ENCODE measurements around the gene NFYA. TPM values are rescaled to one million over a fixed set of nuclear protein-coding genes. Genes with fewer than 3 reads are reported as not detected.

The NFYA gene
- total and polyA plus RNA-seq, 2 of the 13 experiments (the other 11 are each of a cell fraction or from before 2014, with no cell fraction given) = 16.0 to 22.9 TPM

GRCh38 chr6:41063884-41064285, 8.9 kb upstream of the NFYA start:
- Histone ChIP-seq H3K4me1 (ENCODE audit: insufficient read depth, low read length) (peaks cover 59% of the 10 kb centered on the region), H3K4me3 (replicated peaks in 1 of 3; ENCODE audit: insufficient read depth in 1 of 3, low read depth in 2 of 3, low read length in 3 of 3) (no peak overlapping the region; a peak in 1 of 6 replicates), H2AFZ (ENCODE audit: low read length) (no peak overlapping the region), H3K36me3 (replicated peaks in 1 of 2; ENCODE audit: control insufficient read depth in 1 of 2, insufficient read depth in 2 of 2, low read length in 2 of 2) (peaks cover 6 to 20% of the 10 kb centered on the region in 2 experiments), H3K9me3 (ENCODE audit: low read length) (no peaks in the 10 kb centered on the region), H3K9ac (ENCODE audit: insufficient read depth, low read depth, low read length) (peak overlapping the region; percentile 28; the same call in 1 of the 2 replicates), H4K20me1 (ENCODE audit: insufficient read depth, low read length) (no peaks in the 10 kb centered on the region), H3K4me2 (ENCODE audit: low read depth, low read length) (peak overlapping the region; percentile 59), H3K27me3 (ENCODE audit: control insufficient read depth in 1 of 2, insufficient read depth in 2 of 2, low read length in 2 of 2) (no peaks in the 10 kb centered on the region), H3K27ac (ENCODE audit: extremely low read length, insufficient read depth, low read length) (peak overlapping the region; percentile 75), H3K79me2 (ENCODE audit: insufficient read depth, low read length) (no peaks in the 10 kb centered on the region)
- peak; percentile 92 for FAIRE-seq
- POLR2A ChIA-PET = interaction anchor here (0.8 to 2.7 kb wide), 11 partner anchors 9 to 167 kb away, joined by 3 to 44 read pairs (median 8); partner anchors contain the start of genes APOBEC2, NFYA, OARD1 and TSPO2
- BruUV-seq (replicated peaks) = no TSS peak
- peak; percentile 97 for DNase-seq (ENCODE audit: low spot score)
- WGBS (ENCODE audit: low lambda C conversion rate) = 0% methylated on average over 2 of the region's 2 CpGs
- intact Hi-C loops (cut with micrococcal nuclease; ENCODE audit: unreplicated experiment) = loop anchor here (10.0 kb wide), 1 partner anchor 739 kb away; no protein-coding TSS in a partner anchor
- ATAC-seq = peak; percentile 86
- in situ Hi-C loops (cut with HindIII; ENCODE audit: extremely low pct_ligation_motif_present, low pct_unique_long_range_greater_than_20kb) = no loop called here
- CTCF ChIA-PET (ENCODE audit: low intra/inter-chr PET ratio, low total read pairs) = interaction anchor here (4.1 to 5.3 kb wide), 3 partner anchors 25 to 57 kb away, joined by 25 to 56 read pairs (median 41); partner anchors contain the start of gene UNC5CL
- no peak for TF ChIP-seq ZBTB1 (CRISPR knock-in tag; IDR thresholded peaks at IDR 0.05; ENCODE audit: borderline replicate concordance)
- TF ChIP-seq THAP9 (CRISPR knock-in tag; IDR thresholded peaks at IDR 0.05; ENCODE audit: borderline replicate concordance) = no peak
- peak; percentile 52; the same call in 1 of the 2 replicates for TF ChIP-seq ATF2 (CRISPR knock-in tag; IDR thresholded peaks at IDR 0.05)
- TF ChIP-seq TFE3 (CRISPR knock-in tag; IDR thresholded peaks at IDR 0.05) = peak; percentile 27; the same call in 1 of the 2 replicates
- TF ChIP-seq CERS6 (CRISPR knock-in tag; IDR thresholded peaks at IDR 0.05) = no peak
- TF ChIP-seq, protein P1, sequence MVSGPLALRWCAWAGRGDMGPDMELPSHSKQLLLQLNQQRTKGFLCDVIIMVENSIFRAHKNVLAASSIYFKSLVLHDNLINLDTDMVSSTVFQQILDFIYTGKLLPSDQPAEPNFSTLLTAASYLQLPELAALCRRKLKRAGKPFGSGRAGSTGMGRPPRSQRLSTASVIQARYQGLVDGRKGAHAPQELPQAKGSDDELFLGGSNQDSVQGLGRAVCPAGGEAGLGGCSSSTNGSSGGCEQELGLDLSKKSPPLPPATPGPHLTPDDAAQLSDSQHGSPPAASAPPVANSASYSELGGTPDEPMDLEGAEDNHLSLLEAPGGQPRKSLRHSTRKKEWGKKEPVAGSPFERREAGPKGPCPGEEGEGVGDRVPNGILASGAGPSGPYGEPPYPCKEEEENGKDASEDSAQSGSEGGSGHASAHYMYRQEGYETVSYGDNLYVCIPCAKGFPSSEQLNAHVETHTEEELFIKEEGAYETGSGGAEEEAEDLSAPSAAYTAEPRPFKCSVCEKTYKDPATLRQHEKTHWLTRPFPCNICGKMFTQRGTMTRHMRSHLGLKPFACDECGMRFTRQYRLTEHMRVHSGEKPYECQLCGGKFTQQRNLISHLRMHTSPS (CRISPR knock-in tag; IDR thresholded peaks at IDR 0.05; ENCODE audit: low read depth) = peak; percentile 59; the same call in 1 of the 2 replicates
- TF ChIP-seq PHF20 (CRISPR knock-in tag; IDR thresholded peaks at IDR 0.05) = no peak
- TF ChIP-seq FOXJ3 (CRISPR knock-in tag; IDR thresholded peaks at IDR 0.05; ENCODE audit: borderline replicate concordance) = peak; percentile 53; the same call in 1 of the 2 replicates
- TF ChIP-seq MXD4 (CRISPR knock-in tag; IDR thresholded peaks at IDR 0.05) = 0 out of 2 replicates have a peak, but pooled peaks have one; percentile 28
- no peak for TF ChIP-seq ZNF570 (CRISPR knock-in tag; IDR thresholded peaks at IDR 0.05; ENCODE audit: borderline replicate concordance)
- TF ChIP-seq HMG20B (CRISPR knock-in tag; conservative IDR thresholded peaks at IDR 0.05) = peak; percentile 37; the same call in 1 of the 2 replicates
- peak; percentile 44; the same call in 1 of the 2 replicates for TF ChIP-seq EHMT2 (IDR thresholded peaks at IDR 0.05; ENCODE audit: borderline replicate concordance, low read depth, low read length)
- no peak for TF ChIP-seq REPIN1 (CRISPR knock-in tag; IDR thresholded peaks at IDR 0.05; ENCODE audit: borderline replicate concordance, low read depth)
- TF ChIP-seq ZNF12 (CRISPR knock-in tag; IDR thresholded peaks at IDR 0.05) = peak; percentile 57; the same call in 1 of the 2 replicates
- TF ChIP-seq ZNF678 (CRISPR knock-in tag; IDR thresholded peaks at IDR 0.05) = no peak
